NCI-H774 (cell line): ENCODE measurements around the gene DENND6B.

Source experiments
- DNase-seq: peaks from one replicate; lab custom pipeline; 2025; lab: John Stamatoyannopoulos, UW

Gene DENND6B

GRCh38 chr22:50304528-50305392 lies 22.1 kb downstream of the DENND6B start:
- no peak for DNase-seq

- no peak for DNase-seq
These were observed 22.8 kb downstream of the DENND6B start for GRCh38 chr22:50303848-50304527.

- no peak for DNase-seq
These were observed 23.3 kb downstream of the DENND6B start for GRCh38 chr22:50303515-50303847.

- DNase-seq: no peak
These were observed 24.2 kb downstream of the DENND6B start for GRCh38 chr22:50302564-50302963.

GRCh38 chr22:50302041-50302541 lies 24.7 kb downstream of the DENND6B start:
- no peak for DNase-seq

- DNase-seq: no peak
These were observed 25.2 kb downstream of the DENND6B start for GRCh38 chr22:50301581-50301991.

- no peak for DNase-seq
These were observed 26.1 kb downstream of the DENND6B start for GRCh38 chr22:50300620-50301257.

- no peak for DNase-seq
These were observed 26.8 kb downstream of the DENND6B start for GRCh38 chr22:50299785-50300619.

GRCh38 chr22:50298937-50299784 lies 27.7 kb downstream of the DENND6B start:
- no peak for DNase-seq

GRCh38 chr22:50298266-50298637 lies 28.6 kb downstream of the DENND6B start:
- DNase-seq: no peak

- DNase-seq: no peak
These were observed 29.1 kb downstream of the DENND6B start for GRCh38 chr22:50297510-50298265.

- no peak for DNase-seq
These were observed 29.9 kb downstream of the DENND6B start for GRCh38 chr22:50296658-50297490.

- no peak for DNase-seq
These were observed 32.5 kb downstream of the DENND6B start for GRCh38 chr22:50294319-50294656.

- no peak for DNase-seq
These were observed 33.1 kb downstream of the DENND6B start for GRCh38 chr22:50293441-50294318.

- no peak for DNase-seq
These were observed 34.0 kb downstream of the DENND6B start for GRCh38 chr22:50292643-50293440.

GRCh38 chr22:50289942-50290630 lies 36.7 kb downstream of the DENND6B start:
- DNase-seq: no peak
